Activated CD8-positive, alpha-beta memory T cell treated with anti-CD3 and anti-CD28 coated beads, Interleukin-2, amount 50 U/mL, for 24 hours (primary cell): ENCODE results near the gene FTH1.
"Not testable (repeated sequence)": the region's sequence is repeated elsewhere in the genome, so short reads cannot be mapped to it uniquely, and the experiment has no call there.

Experiments used
- DNase-seq: peaks from one replicate; pipeline ENCODE4 v3.0.0-alpha.2; 2020; ENCODE audit errors: extremely low read depth

FTH1 gene

DNA sequence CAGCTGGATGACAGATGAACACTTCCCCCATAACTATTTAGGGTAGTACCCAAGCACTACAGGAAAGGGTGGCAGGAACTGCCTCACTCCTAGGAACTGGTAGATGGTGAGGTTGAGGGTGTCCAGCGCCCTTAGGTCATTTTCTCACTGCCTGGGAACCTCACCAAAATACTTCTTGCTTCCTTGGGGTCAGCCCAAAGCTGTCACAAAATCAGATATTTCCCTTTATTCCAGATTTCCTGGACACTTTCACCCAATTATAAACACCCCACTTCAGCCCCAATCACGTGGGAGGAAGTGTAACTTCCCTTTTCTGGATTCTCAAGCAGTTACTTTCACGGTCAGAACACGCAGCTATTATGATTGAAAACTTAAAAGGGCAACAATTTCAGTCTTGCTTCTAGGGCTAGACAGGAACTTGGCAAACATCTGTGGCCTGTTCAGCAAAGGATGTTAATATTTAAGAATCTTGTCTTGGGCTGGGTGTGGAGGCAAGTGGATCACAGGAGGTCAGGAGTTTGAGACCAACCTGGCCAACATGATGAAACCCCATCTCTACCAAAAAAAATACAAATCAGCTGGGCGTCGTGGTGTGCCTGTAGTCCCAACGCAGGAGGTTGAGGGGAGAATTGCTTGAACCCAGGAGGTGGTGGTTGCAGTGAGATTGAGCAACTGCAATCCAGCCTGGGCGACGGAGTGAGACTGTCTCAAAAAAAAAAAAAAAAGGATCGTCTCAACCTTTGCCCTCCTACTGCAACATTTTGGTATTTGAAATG lies 4.0 kb downstream of the FTH1 start:
- DNase-seq, result no peak

DNA sequence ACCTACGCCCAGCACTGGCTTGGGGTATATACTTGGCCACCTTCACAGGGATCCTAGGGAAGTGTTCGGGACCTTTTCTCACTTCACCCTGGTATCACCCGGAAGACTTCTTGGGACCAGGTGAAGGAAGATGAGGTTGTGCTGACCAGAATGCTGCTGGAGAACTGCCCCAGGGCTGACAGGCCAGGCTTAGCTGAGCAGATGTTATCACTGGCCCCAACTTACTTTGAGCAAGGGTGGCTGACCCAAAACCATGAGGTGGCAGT lies 4.5 kb downstream of the FTH1 start:
- no peak for DNase-seq

DNA sequence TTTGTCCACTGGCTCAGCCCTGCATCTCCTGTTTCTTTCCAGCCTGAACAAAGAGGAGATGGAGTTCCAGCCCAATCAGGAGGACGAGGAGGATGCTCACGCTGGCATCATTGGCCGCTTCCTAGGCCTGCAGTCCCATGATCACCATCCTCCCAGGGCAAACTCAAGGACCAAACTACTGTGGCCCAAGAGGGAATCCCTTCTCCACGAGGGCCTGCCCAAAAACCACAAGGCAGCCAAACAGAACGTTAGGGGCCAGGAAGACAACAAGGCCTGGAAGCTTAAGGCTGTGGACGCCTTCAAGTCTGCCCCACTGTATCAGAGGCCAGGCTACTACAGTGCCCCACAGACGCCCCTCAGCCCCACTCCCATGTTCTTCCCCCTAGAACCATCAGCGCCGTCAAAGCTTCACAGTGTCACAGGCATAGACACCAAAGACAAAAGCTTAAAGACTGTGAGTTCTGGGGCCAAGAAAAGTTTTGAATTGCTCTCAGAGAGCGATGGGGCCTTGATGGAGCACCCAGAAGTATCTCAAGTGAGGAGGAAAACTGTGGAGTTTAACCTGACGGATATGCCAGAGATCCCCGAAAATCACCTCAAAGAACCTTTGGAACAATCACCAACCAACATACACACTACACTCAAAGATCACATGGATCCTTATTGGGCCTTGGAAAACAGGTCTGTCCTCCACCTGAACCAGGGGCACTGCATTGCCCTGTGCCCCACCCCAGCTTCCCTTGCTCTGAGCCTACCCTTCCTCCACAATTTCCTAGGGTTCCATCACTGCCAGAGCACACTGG lies 5.0 kb downstream of the FTH1 start:
- no peak for DNase-seq

DNA sequence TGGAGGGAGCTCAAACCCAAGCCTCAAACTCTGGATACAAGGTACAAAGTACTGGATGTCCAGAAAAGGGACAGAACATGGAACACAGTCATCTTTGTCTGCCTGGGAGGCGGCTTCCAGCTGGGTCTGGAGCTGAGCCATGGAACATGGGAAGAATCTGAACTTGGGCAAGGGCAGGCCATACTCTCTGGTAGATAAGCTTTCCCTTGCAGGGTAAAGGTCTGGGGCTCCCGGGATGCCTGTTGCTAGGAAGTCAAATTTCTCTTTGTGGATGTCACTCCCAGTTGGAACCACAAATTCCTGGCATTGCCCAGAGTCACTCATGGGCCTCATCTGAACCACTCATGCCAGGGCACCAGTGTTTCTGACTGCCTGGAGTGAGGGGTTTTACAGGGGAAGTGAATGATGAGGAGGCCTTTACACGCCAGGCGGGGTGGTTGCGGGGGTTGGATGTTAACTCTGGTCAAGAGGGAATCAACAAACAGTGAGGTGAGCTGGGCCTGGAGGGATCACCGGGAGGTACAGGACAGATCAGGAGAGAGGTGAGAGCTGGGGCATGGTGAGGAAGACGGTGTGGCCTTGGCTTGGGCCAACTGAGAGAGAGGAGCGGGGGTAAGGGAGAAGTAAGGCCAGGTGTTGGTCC lies 5.7 kb downstream of the FTH1 start:
- no peak for DNase-seq

DNA sequence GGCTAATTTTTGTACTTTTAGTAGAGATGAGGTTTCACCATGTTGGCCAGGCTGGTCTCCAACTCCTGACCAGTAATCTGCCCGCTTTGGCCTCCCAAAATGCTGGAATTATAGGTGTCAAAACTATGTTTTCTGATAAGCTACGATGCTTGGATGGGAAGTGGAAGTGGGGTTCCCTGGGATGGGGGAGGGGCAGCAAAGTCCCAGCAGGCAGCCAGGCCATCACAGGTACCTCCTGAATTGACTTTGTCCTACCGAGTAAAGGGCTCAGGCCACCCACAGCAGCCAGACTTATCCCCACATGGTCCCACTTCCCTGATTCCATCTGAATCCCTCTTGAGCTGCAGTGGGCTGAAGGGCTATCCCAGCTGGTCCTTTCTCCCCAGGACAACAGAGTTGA lies 6.9 kb downstream of the FTH1 start:
- DNase-seq, result no peak

DNA sequence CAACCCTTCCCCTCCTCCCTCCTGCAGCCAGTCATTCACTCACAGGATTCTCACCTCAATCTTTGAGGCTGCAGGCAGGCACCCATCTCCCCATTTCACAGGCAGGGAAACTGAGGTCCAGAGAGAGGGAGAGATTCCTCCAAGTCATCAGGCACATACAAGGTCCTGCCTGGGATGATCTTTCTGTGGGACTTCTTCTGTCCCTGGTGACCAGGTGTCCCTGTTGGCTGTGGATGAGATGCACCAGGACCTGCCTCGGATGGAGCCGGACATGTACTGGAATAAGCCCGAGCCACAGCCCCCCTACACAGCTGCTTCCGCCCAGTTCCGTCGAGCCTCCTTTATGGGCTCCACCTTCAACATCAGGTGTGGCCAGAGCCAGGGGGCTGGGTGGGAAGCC lies 7.8 kb downstream of the FTH1 start:
- no peak for DNase-seq

DNA sequence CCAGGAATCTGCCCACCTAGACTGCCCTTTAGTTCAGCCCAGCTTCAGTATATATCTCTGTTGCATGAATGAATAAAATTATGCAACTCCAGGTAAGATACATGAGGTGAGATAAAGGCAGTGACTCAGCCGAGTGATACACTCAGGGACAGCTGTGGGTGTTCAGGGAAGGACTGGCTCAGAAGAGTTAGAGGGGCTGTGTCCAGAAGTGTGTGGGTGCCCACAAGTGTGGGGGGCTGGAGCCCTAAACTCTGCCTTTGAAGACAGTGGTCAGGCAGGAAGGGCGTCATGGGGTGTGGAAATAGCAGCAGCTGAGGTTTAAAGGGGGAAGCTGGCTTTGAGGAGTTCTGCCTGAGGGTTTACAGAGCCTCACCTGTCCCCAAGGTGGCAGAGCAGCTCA lies 8.3 kb downstream of the FTH1 start:
- DNase-seq, result no peak

- DNase-seq, result no peak
Measured at GRCh38 chr11:61958590-61958989, 8.8 kb downstream of the FTH1 start.

DNA sequence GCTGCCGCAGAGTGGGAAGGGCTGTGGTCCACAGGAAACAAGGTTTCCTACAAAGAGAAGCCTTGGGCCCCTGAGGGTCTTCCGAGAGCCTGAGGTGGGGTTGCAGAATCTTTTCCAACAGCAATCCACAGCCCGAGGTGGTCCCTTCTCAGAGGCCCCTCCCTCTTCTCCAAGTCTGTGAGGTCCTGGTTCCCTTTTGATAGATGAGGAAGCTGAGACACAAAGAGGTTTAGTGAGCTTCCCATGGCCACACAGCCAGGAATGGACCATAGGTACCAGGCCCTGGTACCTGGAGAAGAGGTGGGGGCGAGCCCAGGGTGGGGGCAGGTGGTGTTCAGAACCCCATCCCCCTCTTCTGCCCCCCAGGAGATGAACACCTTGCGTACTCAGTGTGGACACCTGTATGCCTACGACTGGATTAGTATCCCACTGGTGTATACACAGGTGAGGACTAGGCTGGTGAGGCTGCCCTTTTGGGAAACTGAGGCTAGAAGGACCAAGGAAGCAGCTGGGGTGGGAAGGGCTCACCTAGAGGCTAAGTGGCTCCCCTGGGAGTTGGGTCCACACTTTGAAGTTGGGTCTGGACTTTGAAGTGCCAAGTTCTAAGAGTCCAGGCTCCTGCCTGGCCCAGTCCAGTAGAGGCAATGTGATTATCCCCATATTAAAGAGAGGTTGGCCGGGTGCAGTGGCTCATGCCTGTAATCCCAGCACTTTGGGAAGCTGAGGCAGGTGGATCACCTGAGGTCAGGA lies 10.2 kb downstream of the FTH1 start:
- no peak for DNase-seq

DNA sequence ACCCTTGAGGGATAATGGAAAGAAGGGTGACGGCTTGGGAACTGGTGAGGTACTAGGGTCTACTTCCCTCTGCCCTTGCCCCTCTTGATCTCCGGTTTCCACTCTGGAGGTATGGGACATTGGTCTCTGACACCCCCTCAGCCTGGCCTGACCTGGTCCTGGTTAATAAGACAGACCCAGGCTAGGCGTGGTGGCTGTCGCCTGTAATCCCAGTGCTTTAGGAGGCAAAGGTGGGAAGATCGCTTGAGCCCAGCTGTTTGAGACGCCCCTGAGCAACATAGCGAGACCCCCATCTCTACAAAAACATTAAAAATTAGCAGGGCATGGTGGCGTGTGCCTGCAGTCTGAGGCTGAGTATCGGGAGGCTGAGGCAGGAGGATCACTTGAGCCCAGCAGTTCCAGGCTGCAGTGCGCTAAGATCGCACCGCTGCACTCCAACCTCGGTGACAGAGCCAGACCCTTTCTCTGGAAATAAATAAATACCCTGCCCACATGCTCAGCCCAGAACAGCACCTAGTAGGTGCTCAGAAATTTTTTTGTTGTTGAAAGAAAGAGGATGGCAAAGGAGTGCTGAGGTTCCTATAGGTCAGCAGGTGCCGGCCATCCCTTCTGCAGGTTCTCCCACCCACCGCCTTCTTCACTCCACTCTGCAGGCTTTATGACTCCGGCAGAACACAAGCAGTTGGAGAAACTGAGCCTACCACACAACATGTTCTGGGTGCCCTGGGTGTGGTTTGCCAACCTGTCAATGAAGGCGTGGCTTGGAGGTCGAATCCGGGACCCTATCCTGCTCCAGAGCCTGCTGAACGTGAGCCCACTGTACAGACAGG lies 11.0 kb downstream of the FTH1 start:
- DNase-seq, result no peak

GRCh38 chr11:61955422-61956135 lies 11.9 kb downstream of the FTH1 start:
- DNase-seq, result no peak

GRCh38 chr11:61954851-61955421 lies 12.5 kb downstream of the FTH1 start:
- no peak for DNase-seq

DNA sequence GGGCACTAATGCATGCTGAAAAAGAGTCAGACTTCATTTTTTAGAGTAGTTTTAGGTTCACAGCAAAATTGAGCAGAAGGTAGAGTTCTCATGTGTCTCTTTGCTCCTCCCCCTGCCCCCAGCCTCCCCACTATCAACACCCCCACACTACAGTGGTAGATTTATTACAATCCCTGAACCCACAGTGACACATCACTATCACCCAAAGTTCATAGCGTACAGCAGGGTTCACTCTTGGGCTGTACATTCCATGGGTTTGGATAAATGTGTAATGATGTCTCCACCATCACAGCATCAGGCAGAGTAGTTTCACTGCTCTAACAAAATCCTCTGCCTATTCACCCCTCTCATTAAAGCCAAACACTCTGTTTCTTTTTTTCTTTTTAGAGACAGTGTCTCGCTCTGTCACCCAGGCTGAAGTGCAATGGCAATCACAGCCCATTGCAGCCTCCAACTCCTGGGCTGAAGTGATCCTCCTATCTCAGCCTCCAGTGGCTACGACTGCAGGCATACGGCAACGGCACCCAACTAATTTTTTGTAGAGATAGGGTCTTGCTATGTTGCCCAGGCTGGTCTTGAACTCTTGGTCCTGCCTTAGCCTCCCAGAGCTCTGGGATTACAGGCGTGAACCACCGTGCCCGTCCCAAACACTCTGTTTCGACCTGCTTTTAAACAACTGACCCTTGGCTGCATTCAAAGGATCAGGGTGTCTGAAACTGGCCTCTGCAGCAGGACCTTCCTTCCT lies 13.2 kb downstream of the FTH1 start:
- DNase-seq, result no peak

DNA sequence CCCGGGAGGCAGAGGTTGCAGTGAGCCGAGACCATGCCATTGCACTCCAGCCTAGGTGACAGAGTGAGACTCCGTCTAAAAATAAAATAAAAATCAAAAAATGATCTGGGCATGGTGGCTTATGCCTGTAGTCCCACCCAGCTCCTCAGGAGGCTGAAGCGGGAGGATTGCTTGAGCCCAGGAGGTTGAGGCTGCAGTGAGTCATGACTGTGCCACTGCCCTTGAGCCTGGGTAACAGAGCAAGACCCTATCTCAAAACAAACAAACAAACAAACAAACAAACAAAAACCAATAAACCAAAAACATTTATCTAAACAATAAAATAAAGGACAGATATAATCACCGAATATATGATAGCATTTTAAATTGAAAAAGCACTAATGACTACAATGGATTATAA lies 13.8 kb downstream of the FTH1 start:
- not testable (repeated sequence) for DNase-seq

GRCh38 chr11:61952882-61953281 lies 14.6 kb downstream of the FTH1 start:
- DNase-seq, result no peak

GRCh38 chr11:61951484-61952135 lies 15.8 kb downstream of the FTH1 start:
- DNase-seq, result no peak

GRCh38 chr11:61950035-61950547 lies 17.3 kb downstream of the FTH1 start, which contains the start of gene BEST1:
Gene BEST1, plus strand, starts transcription at chr11:61950351. Its CDS starts 1,456 bp downstream, at chr11:61951807.
- DNase-seq, result no peak

- DNase-seq, result no peak
Measured at GRCh38 chr11:61949169-61950034, 18.0 kb downstream of the FTH1 start.
